MG63 (cell line): ENCODE measurements around the gene ROCK1. TPM values are rescaled to one million over a fixed set of nuclear protein-coding genes. Genes with fewer than 3 reads are reported as not detected.

Source experiments
- DNase-seq: peaks from one replicate; pipeline ENCODE4 v3.0.0-alpha.2; 2020
- H3K27me3 ChIP-seq: fragments of 250-450 bp; sonication (Bioruptor Pico); 2 replicates; pipeline ENCODE4 v1.5.1; 2020; ENCODE audit warnings: mild to moderate bottlenecking, moderate library complexity
- H3K36me3 ChIP-seq: fragments of 250-450 bp; sonication (Bioruptor Pico); 2 replicates; pipeline ENCODE4 v1.5.1; 2020; ENCODE audit warnings: mild to moderate bottlenecking, moderate library complexity
- H3K4me3 ChIP-seq: fragments of 250-450 bp; sonication (Bioruptor Pico); 2 replicates; pipeline ENCODE4 v1.5.1; 2020; ENCODE audit warnings: mild to moderate bottlenecking, moderate library complexity
- H3K9me3 ChIP-seq: fragments of 250-450 bp; sonication (Bioruptor Pico); 2 replicates; pipeline ENCODE4 v1.5.1; 2020; ENCODE audit warnings: mild to moderate bottlenecking, moderate library complexity
- total RNA-seq: library from RNA; depleted of rRNA; stranded (reverse); fragments of >200 nt; shearing (Covaris generic); gene quantifications from 2 replicates; pipeline ENCODE4 v1.2.3, GENCODE V29; 2014; ENCODE audit warnings: low replicate concordance

ROCK1 gene
- total RNA-seq, 1 experiment from 2014 or later: 12.4 TPM

- Histone ChIP-seq H3K27me3 (no peaks in the 10 kb centered on the region), H3K36me3 (no peaks in the 10 kb centered on the region), H3K9me3 (no peaks in the 10 kb centered on the region), H3K4me3 (no peak overlapping the region)
- no peak for DNase-seq
Measured at GRCh38 chr18:21074336-21075323, 37.0 kb downstream of the ROCK1 start.

GRCh38 chr18:21073180-21073579 is 38.4 kb downstream of the ROCK1 start:
- DNase-seq: no peak
- H3K36me3 ChIP-seq: no peaks in the 10 kb centered on the region; the same call in 1 of the 2 replicates
- H3K4me3 ChIP-seq: no peak overlapping the region

GRCh38 chr18:21071071-21071470 is 40.5 kb downstream of the ROCK1 start:
- H3K36me3 ChIP-seq: no peaks in the 10 kb centered on the region; the same call in 1 of the 2 replicates
- DNase-seq: no peak
- H3K4me3 ChIP-seq: no peak overlapping the region
- no peaks in the 10 kb centered on the region for H3K27me3 ChIP-seq
- no peaks in the 10 kb centered on the region for H3K9me3 ChIP-seq

More at GRCh38 chr18:21073180-21073579, 38.4 kb downstream of the ROCK1 start:
- H3K27me3 ChIP-seq: no peaks in the 10 kb centered on the region
- no peaks in the 10 kb centered on the region for H3K9me3 ChIP-seq

GRCh38 chr18:21069468-21069867 is 42.1 kb downstream of the ROCK1 start:
- Histone ChIP-seq H3K27me3 (no peaks in the 10 kb centered on the region), H3K4me3 (no peak overlapping the region), H3K9me3 (no peaks in the 10 kb centered on the region), H3K36me3 (no peaks in the 10 kb centered on the region; the same call in 1 of the 2 replicates)
- no peak for DNase-seq

GRCh38 chr18:21064347-21064746 is 47.3 kb downstream of the ROCK1 start:
- Histone ChIP-seq H3K9me3 (no peaks in the 10 kb centered on the region), H3K36me3 (no peaks in the 10 kb centered on the region; the same call in none of the 2 replicates), H3K4me3 (no peak overlapping the region), H3K27me3 (no peaks in the 10 kb centered on the region)
- DNase-seq: no peak

- H3K9me3 ChIP-seq: no peaks in the 10 kb centered on the region
- no peak overlapping the region for H3K4me3 ChIP-seq
- no peaks in the 10 kb centered on the region; the same call in none of the 2 replicates for H3K36me3 ChIP-seq
- H3K27me3 ChIP-seq: no peaks in the 10 kb centered on the region
- DNase-seq: no peak
Measured at GRCh38 chr18:21063011-21063410, 48.6 kb downstream of the ROCK1 start.

GRCh38 chr18:21057112-21057511 is 54.5 kb downstream of the ROCK1 start:
- Histone ChIP-seq H3K27me3 (no peaks in the 10 kb centered on the region), H3K9me3 (no peaks in the 10 kb centered on the region), H3K4me3 (no peak overlapping the region), H3K36me3 (no peaks in the 10 kb centered on the region; the same call in none of the 2 replicates)
- DNase-seq: no peak

- Histone ChIP-seq H3K27me3 (no peaks in the 10 kb centered on the region), H3K4me3 (no peak overlapping the region), H3K36me3 (no peaks in the 10 kb centered on the region; the same call in none of the 2 replicates), H3K9me3 (no peaks in the 10 kb centered on the region)
- DNase-seq: no peak
Measured at GRCh38 chr18:21056545-21056944, 55.1 kb downstream of the ROCK1 start.

GRCh38 chr18:21054252-21054821 is 57.3 kb downstream of the ROCK1 start:
- H3K4me3 ChIP-seq: no peak overlapping the region
- no peaks in the 10 kb centered on the region for H3K9me3 ChIP-seq
- H3K27me3 ChIP-seq: no peaks in the 10 kb centered on the region
- no peak for DNase-seq
- H3K36me3 ChIP-seq: no peaks in the 10 kb centered on the region; the same call in 1 of the 2 replicates

GRCh38 chr18:21053127-21053526 is 58.5 kb downstream of the ROCK1 start:
- H3K9me3 ChIP-seq: no peaks in the 10 kb centered on the region
- no peak for DNase-seq
- H3K27me3 ChIP-seq: no peaks in the 10 kb centered on the region
- no peak overlapping the region for H3K4me3 ChIP-seq
- peaks cover 2% of the 10 kb centered on the region for H3K36me3 ChIP-seq

GRCh38 chr18:21052385-21052784 is 59.2 kb downstream of the ROCK1 start:
- H3K9me3 ChIP-seq: no peaks in the 10 kb centered on the region
- H3K4me3 ChIP-seq: no peak overlapping the region
- H3K27me3 ChIP-seq: no peaks in the 10 kb centered on the region
- no peak for DNase-seq
- H3K36me3 ChIP-seq: peaks cover 2% of the 10 kb centered on the region

GRCh38 chr18:21051620-21052019 is 60.0 kb downstream of the ROCK1 start:
- no peaks in the 10 kb centered on the region for H3K27me3 ChIP-seq
- no peaks in the 10 kb centered on the region for H3K9me3 ChIP-seq
- peaks cover 2% of the 10 kb centered on the region for H3K36me3 ChIP-seq
- no peak overlapping the region for H3K4me3 ChIP-seq
- no peak for DNase-seq

- no peak overlapping the region for H3K4me3 ChIP-seq
- DNase-seq: no peak
- H3K36me3 ChIP-seq: peaks cover 2% of the 10 kb centered on the region
- H3K9me3 ChIP-seq: no peaks in the 10 kb centered on the region
- no peaks in the 10 kb centered on the region for H3K27me3 ChIP-seq
Measured at GRCh38 chr18:21049306-21049705, 62.3 kb downstream of the ROCK1 start.

- no peak overlapping the region for H3K4me3 ChIP-seq
- H3K9me3 ChIP-seq: no peaks in the 10 kb centered on the region
- H3K36me3 ChIP-seq: peaks cover 2% of the 10 kb centered on the region
- no peak for DNase-seq
- H3K27me3 ChIP-seq: no peaks in the 10 kb centered on the region
Measured at GRCh38 chr18:21047126-21047525, 64.5 kb downstream of the ROCK1 start.

- H3K4me3 ChIP-seq: no peak overlapping the region
- no peak for DNase-seq
- peaks cover 13% of the 10 kb centered on the region for H3K36me3 ChIP-seq
- no peaks in the 10 kb centered on the region for H3K27me3 ChIP-seq
- no peaks in the 10 kb centered on the region for H3K9me3 ChIP-seq
Measured at GRCh38 chr18:21040466-21040865, 71.1 kb downstream of the ROCK1 start.

GRCh38 chr18:21038201-21038600 is 73.4 kb downstream of the ROCK1 start:
- no peak for DNase-seq
- Histone ChIP-seq H3K36me3 (peaks cover 14% of the 10 kb centered on the region), H3K9me3 (no peaks in the 10 kb centered on the region), H3K27me3 (no peaks in the 10 kb centered on the region), H3K4me3 (no peak overlapping the region)

- H3K4me3 ChIP-seq: no peak overlapping the region
- H3K9me3 ChIP-seq: peaks cover 7% of the 10 kb centered on the region
- no peak for DNase-seq
- H3K36me3 ChIP-seq: peaks cover 17% of the 10 kb centered on the region
- no peaks in the 10 kb centered on the region for H3K27me3 ChIP-seq
Measured at GRCh38 chr18:21031845-21032244, 79.8 kb downstream of the ROCK1 start.
